Calu3 (cell line): ENCODE data around the gene STOML3. TPM values are rescaled to one million over a fixed set of nuclear protein-coding genes. Genes with fewer than 3 reads are reported as not detected.

Experiments
- BruUV-seq: library from RNA; stranded (reverse); fragments of 400-500 nt; replicated peaks from 2 replicates; lab custom pipeline; 2021; lab: Mats Ljungman, UMichigan
- CTCF ChIA-PET: fragments of 300-600 bp; sonication (Branson Sonifier 250); formaldehyde crosslinking; loops from one replicate; lab custom pipeline; 2022; ENCODE audit warnings: antibody characterized with exemption; lab: Charles Lee
- DNase-seq: peaks from one replicate; pipeline ENCODE4 v3.0.0; 2022
- H3K27ac Mint-ChIP-seq: one replicate; pipeline ENCODE4 v1.8.0; 2022; ENCODE audit warnings: mixed read lengths; ENCODE audit not compliant: unreplicated experiment
- H3K27me3 Mint-ChIP-seq: one replicate; pipeline ENCODE4 v1.8.0; 2022; ENCODE audit warnings: mixed read lengths; ENCODE audit not compliant: unreplicated experiment
- H3K36me3 Mint-ChIP-seq: one replicate; pipeline ENCODE4 v1.8.0; 2022; ENCODE audit warnings: mild to moderate bottlenecking, moderate library complexity, mixed read lengths; ENCODE audit not compliant: insufficient read depth, unreplicated experiment
- H3K4me1 Mint-ChIP-seq: one replicate; pipeline ENCODE4 v1.8.0; 2022; ENCODE audit warnings: mild to moderate bottlenecking, low read depth, mixed read lengths; ENCODE audit not compliant: unreplicated experiment
- H3K4me3 Mint-ChIP-seq: one replicate; pipeline ENCODE4 v1.8.0; 2022; ENCODE audit warnings: mild to moderate bottlenecking, low read depth, moderate library complexity, mixed read lengths; ENCODE audit not compliant: unreplicated experiment
- H3K9me3 Mint-ChIP-seq: one replicate; pipeline ENCODE4 v1.8.0; 2022; ENCODE audit warnings: low read depth, mixed read lengths; ENCODE audit not compliant: unreplicated experiment
- intact Hi-C: fragments of 100-400 bp; cut with micrococcal nuclease; formaldehyde crosslinking; loops from one replicate; pipeline ENCODE4 v1.10.0; 2022; ENCODE audit not compliant: unreplicated experiment
- total RNA-seq: library from RNA; stranded (reverse); gene quantifications from 2 replicates; pipeline ENCODE4 v1.2.3, GENCODE V29; 2022
- TF ChIP-seq, protein P1 (sequence below): fragments of 200-600 bp; IDR thresholded peaks from one replicate; pipeline ENCODE4 v1.8.0; 2022; ENCODE audit warnings: antibody characterized with exemption; ENCODE audit not compliant: unreplicated experiment

The STOML3 gene
- total RNA-seq, 1 experiment from 2014 or later: not detected

DNA sequence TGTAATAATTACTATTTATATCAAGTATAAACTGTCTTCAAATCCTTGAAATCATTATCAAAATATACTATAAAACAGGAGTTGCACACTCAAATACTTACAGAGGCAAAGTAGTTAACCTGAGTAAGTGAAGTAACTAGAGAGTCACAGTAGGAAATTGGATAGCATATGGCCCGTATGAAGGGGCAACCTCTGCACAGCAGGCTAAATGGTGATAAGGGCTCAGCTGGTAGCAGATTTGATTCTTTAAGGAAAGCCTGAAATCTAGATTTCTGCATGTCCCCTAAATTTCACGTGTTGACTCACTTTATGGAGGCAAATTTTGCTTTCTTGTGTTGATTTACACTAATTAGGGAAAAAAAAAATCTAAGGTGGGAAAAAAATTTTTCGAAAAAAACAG, 46.4 kb downstream of the STOML3 start:
- no peak overlapping the region for H3K4me3 Mint-ChIP-seq
- no TSS peak for BruUV-seq

DNA sequence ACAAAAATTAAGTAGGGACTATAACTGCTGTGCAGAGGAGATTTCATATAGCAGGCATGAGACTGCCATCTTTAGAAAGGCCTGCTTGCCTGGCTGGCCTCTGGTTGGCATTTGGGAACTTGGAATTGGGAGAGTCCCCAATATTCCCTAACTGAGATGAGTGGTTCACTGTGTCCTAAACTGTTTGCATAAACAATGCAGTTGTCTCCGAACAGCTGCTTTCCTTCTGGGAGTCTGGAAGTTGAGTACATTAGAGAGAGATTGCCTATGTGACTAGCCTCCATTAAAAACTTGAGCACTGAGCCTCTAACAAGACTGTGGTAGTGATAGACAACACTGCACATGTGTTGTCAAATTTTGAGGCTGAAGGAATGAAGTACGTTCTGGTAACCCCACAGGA, 47.4 kb downstream of the STOML3 start:
- intact Hi-C loops: no loop called here
- TF ChIP-seq, protein P1, sequence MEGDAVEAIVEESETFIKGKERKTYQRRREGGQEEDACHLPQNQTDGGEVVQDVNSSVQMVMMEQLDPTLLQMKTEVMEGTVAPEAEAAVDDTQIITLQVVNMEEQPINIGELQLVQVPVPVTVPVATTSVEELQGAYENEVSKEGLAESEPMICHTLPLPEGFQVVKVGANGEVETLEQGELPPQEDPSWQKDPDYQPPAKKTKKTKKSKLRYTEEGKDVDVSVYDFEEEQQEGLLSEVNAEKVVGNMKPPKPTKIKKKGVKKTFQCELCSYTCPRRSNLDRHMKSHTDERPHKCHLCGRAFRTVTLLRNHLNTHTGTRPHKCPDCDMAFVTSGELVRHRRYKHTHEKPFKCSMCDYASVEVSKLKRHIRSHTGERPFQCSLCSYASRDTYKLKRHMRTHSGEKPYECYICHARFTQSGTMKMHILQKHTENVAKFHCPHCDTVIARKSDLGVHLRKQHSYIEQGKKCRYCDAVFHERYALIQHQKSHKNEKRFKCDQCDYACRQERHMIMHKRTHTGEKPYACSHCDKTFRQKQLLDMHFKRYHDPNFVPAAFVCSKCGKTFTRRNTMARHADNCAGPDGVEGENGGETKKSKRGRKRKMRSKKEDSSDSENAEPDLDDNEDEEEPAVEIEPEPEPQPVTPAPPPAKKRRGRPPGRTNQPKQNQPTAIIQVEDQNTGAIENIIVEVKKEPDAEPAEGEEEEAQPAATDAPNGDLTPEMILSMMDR: no peak
- Mint-ChIP-seq H3K4me1 (peaks cover 8% of the 10 kb centered on the region), H3K27me3 (no peaks in the 10 kb centered on the region), H3K27ac (no peak overlapping the region), H3K36me3 (no peaks in the 10 kb centered on the region), H3K9me3 (no peaks in the 10 kb centered on the region), H3K4me3 (no peak overlapping the region)
- no TSS peak for BruUV-seq
- DNase-seq: no peak
- CTCF ChIA-PET: no interaction called here

More for the DNA sequence above, 46.4 kb downstream of the STOML3 start:
- H3K36me3 Mint-ChIP-seq: no peaks in the 10 kb centered on the region
- peaks cover 8% of the 10 kb centered on the region for H3K4me1 Mint-ChIP-seq
- CTCF ChIA-PET: no interaction called here
- no peak for DNase-seq
- H3K9me3 Mint-ChIP-seq: no peaks in the 10 kb centered on the region
- intact Hi-C loops: no loop called here
- H3K27me3 Mint-ChIP-seq: no peaks in the 10 kb centered on the region
- TF ChIP-seq, protein P1: no peak
- no peak overlapping the region for H3K27ac Mint-ChIP-seq

DNA sequence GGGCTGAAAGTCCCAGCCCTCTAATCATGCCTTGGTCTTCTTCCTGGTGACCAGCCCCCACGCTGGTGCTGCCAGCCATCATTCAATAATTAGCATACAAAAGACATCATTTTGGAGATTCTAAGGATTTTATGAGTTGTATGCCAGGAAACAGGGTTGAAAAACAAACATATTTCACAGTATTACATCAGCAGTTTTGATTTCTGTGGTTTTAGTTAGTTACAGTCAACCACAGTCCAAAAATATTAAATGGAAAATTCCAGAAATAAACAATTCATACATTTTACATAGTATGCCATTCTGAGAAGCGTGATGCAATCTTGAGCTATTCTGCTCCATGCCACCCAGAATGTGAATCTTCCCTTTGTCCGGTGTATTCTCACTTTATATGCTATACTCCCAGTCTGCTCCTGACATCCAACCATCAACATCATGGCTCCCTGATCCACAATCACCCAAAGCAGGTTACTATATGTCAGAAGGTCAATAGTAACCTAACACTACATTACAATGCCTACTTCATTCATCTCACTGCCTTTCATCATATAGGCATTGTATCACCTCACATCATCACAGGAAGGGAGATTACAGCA, 49.2 kb downstream of the STOML3 start:
- Mint-ChIP-seq H3K27me3 (no peaks in the 10 kb centered on the region), H3K4me3 (no peak overlapping the region), H3K4me1 (peaks cover 8% of the 10 kb centered on the region), H3K36me3 (no peaks in the 10 kb centered on the region), H3K27ac (no peak overlapping the region), H3K9me3 (no peaks in the 10 kb centered on the region)
- CTCF ChIA-PET: no interaction called here
- TF ChIP-seq, protein P1: no peak
- intact Hi-C loops: no loop called here
- no peak for DNase-seq
- no TSS peak for BruUV-seq

DNA sequence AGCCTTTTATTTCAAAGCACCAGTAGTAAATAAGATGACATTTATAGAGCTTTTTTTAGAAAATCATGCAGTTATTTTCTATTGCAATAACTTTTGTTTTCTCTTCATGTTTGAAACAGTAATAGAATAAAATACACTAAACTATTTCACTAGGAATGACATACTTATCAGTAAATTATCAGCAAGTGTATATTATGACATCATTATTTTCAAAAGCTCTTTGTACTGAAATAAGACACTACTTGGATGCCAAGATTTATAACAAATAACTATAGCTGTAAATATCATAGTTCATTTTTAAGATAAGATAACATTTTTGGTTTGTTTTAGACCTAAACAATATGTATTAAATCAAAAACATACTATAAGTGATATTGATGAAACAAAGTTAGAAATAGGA, 56.8 kb downstream of the STOML3 start:
- no peak for DNase-seq
- H3K27me3 Mint-ChIP-seq: no peaks in the 10 kb centered on the region
- CTCF ChIA-PET: no interaction called here
- TF ChIP-seq, protein P1: no peak
- H3K27ac Mint-ChIP-seq: no peak overlapping the region
- no peaks in the 10 kb centered on the region for H3K9me3 Mint-ChIP-seq
- H3K36me3 Mint-ChIP-seq: no peaks in the 10 kb centered on the region
- no TSS peak for BruUV-seq
- no peaks in the 10 kb centered on the region for H3K4me1 Mint-ChIP-seq
- no peak overlapping the region for H3K4me3 Mint-ChIP-seq
- intact Hi-C loops: no loop called here
